Activated CD4-positive, alpha-beta memory T cell treated with anti-CD3 and anti-CD28 coated beads, Interleukin-2, amount 10 ng/mL, durations not matched to agents 7 days and 5 days (primary cell): ENCODE data around the gene SLC6A19. TPM values are rescaled to one million over a fixed set of nuclear protein-coding genes. Genes with fewer than 3 reads are reported as not detected.
"Not testable (repeated sequence)": the region's sequence is repeated elsewhere in the genome, so short reads cannot be mapped to it uniquely, and the experiment has no call there.

Experiments
- CTCF ChIA-PET: fragments of 350-600 bp; sonication (Branson Sonifier 250); formaldehyde crosslinking; loops from one replicate; lab custom pipeline; 2021; ENCODE audit warnings: antibody characterized with exemption, inconsistent platforms; lab: Charles Lee
- POLR2A ChIA-PET: fragments of 350-600 bp; sonication (Branson Sonifier 250); formaldehyde crosslinking; loops from one replicate; lab custom pipeline; 2021; ENCODE audit warnings: antibody characterized with exemption; lab: Charles Lee
- DNase-seq: peaks from one replicate; pipeline ENCODE4 v3.0.0-alpha.2; 2020
- H3K27ac Mint-ChIP-seq: one replicate; pipeline ENCODE4 v1.8.0; 2021; ENCODE audit warnings: mild to moderate bottlenecking, mixed read lengths
- H3K27me3 Mint-ChIP-seq: one replicate; pipeline ENCODE4 v1.8.0; 2021; ENCODE audit warnings: mixed read lengths
- H3K36me3 Mint-ChIP-seq: one replicate; pipeline ENCODE4 v1.8.0; 2021; ENCODE audit warnings: low read depth, mixed read lengths
- H3K4me1 Mint-ChIP-seq: one replicate; pipeline ENCODE4 v1.8.0; 2021; ENCODE audit warnings: mixed read lengths
- H3K4me3 Mint-ChIP-seq: one replicate; pipeline ENCODE4 v1.8.0; 2021; ENCODE audit warnings: mild to moderate bottlenecking, mixed read lengths
- H3K9me3 Mint-ChIP-seq: one replicate; pipeline ENCODE4 v1.8.0; 2021; ENCODE audit warnings: mixed read lengths
- total RNA-seq, 2 experiments: library from RNA; stranded (reverse); gene quantifications; one replicate each; pipeline ENCODE4 v1.2.3, GENCODE V29; 2021

SLC6A19 gene
- total RNA-seq: not detected

DNA sequence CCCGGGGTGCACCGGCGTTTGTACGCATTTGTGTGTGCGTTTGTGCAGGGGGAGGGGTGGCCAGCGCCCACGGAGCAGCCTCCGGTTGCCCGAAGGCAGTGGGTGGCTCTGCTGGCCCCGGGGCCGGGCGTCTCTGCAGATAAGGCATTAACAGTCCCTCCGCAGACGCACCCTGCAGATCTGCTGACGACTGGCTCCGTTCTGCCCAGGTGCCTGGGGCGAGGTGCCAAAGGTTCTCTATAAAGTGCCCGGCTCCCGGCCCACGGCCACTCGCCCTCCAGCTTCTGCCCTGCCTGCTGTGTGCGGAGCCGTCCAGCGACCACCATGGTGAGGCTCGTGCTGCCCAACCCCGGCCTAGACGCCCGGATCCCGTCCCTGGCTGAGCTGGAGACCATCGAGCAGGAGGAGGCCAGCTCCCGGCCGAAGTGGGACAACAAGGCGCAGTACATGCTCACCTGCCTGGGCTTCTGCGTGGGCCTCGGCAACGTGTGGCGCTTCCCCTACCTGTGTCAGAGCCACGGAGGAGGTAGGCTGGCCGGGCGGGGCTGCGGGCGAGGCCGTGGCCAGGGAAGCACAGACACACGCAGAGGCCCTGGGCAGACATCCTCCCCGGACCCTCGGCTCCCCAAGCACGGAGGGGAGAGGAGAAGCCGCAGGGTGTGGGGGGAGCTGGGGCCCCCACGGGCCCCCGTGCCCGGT lies at the start of gene SLC6A19:
SLC6A19 (plus strand) TSS at position 269 of the 699 bp plus-strand sequence; CDS start at position 325, 56 bp downstream.
- H3K9me3 Mint-ChIP-seq: no peaks in the 10 kb centered on the region
- no peaks in the 10 kb centered on the region for H3K36me3 Mint-ChIP-seq
- ChIA-PET CTCF (no interaction called here), POLR2A (no interaction called here)
- no peak within 1 kb of the TSS for H3K4me3 Mint-ChIP-seq
- DNase-seq: no peak
- peaks cover 2% of the 10 kb centered on the region for H3K27me3 Mint-ChIP-seq
- no peak within 1 kb of the TSS for H3K27ac Mint-ChIP-seq
- H3K4me1 Mint-ChIP-seq: no peaks in the 10 kb centered on the region

DNA sequence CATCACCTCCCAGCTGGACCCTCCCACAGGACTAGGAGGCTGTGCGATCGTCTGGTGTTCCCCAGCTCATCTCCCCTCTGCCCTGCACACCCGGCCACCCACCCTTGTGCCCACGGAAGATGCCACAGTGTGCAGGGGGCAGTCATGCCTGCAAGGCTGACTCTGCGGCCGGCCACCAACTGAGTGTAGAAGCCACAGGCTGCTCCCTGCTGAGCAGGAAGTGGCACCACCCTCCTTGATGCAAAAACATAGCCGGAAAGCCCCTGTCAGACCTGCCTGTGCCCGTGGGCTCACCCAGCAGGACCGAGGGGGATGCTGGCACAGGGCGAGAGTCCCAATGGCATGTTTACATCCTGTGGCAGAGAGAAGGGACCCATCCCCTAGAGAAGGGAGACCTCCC lies 49.2 kb upstream of the SLC6A19 start:
- H3K27me3 Mint-ChIP-seq: peaks cover 26% of the 10 kb centered on the region
- H3K27ac Mint-ChIP-seq: no peak overlapping the region
- ChIA-PET CTCF (interaction anchor here (1.4 kb wide), 1 partner anchor 493 kb away, joined by 3 read pairs; no protein-coding TSS in a partner anchor), POLR2A (no interaction called here)
- peaks cover 4% of the 10 kb centered on the region for H3K4me1 Mint-ChIP-seq
- H3K9me3 Mint-ChIP-seq: no peaks in the 10 kb centered on the region
- H3K36me3 Mint-ChIP-seq: no peaks in the 10 kb centered on the region
- H3K4me3 Mint-ChIP-seq: no peak overlapping the region
- DNase-seq: no peak

DNA sequence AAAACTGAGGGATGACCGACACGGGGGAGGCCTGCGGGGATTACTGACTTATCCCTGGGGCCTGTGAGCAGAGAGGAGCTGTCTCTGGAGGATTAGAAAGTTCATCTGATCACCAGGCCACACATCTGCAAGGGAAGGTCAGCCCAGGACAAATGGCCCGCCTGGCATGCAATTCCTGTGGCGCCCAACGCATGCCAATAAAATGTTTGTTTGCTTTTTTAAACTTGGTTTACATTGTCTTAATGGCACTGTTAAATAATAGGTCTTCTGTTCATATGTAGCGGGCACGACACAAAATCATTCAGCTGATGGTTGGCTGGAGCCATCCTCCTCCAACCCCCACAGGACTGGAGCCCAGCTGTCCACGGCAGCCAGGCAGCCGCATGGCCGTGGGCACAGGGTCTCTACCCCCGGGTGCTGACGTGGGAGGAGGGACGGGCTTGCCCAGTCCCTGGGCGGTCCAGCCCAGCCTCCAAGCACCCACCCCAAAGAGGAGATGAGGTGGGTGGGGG lies 48.6 kb upstream of the SLC6A19 start:
- H3K4me3 Mint-ChIP-seq: no peak overlapping the region
- peaks cover 32% of the 10 kb centered on the region for H3K27me3 Mint-ChIP-seq
- ChIA-PET CTCF (interaction anchor here (1.4 kb wide), 1 partner anchor 492 kb away, joined by 3 read pairs; no protein-coding TSS in a partner anchor), POLR2A (interaction anchor here (0.5 kb wide), 1 partner anchor 173 kb away, joined by 3 read pairs; no protein-coding TSS in a partner anchor)
- no peaks in the 10 kb centered on the region for H3K9me3 Mint-ChIP-seq
- no peak for DNase-seq
- H3K36me3 Mint-ChIP-seq: no peaks in the 10 kb centered on the region
- peaks cover 4% of the 10 kb centered on the region for H3K4me1 Mint-ChIP-seq
- no peak overlapping the region for H3K27ac Mint-ChIP-seq

DNA sequence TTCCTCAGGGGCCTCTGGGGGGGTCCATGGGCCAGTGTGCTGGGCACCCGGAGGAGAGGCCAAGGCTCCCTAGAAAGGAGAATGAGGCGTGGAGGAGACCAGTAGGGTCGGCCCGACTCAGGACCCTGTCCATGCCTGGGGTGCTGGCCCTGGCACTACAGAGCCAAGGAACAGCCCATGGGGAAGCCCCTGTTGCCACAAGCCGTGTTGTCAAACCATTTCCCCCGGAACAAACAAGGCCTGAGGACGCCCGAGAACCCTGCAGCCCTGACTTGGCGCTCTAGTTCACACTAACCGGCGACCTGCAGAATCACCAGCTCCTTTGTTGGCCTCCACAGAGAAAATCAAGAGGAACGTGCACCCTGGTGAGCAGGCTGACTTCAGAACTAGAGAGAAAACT lies 48.0 kb upstream of the SLC6A19 start:
- H3K4me3 Mint-ChIP-seq: no peak overlapping the region
- no peak overlapping the region for H3K27ac Mint-ChIP-seq
- no peaks in the 10 kb centered on the region for H3K9me3 Mint-ChIP-seq
- H3K4me1 Mint-ChIP-seq: peaks cover 4% of the 10 kb centered on the region
- no peaks in the 10 kb centered on the region for H3K36me3 Mint-ChIP-seq
- POLR2A ChIA-PET: no interaction called here
- CTCF ChIA-PET: no interaction called here
- DNase-seq: no peak
- peaks cover 36% of the 10 kb centered on the region for H3K27me3 Mint-ChIP-seq

DNA sequence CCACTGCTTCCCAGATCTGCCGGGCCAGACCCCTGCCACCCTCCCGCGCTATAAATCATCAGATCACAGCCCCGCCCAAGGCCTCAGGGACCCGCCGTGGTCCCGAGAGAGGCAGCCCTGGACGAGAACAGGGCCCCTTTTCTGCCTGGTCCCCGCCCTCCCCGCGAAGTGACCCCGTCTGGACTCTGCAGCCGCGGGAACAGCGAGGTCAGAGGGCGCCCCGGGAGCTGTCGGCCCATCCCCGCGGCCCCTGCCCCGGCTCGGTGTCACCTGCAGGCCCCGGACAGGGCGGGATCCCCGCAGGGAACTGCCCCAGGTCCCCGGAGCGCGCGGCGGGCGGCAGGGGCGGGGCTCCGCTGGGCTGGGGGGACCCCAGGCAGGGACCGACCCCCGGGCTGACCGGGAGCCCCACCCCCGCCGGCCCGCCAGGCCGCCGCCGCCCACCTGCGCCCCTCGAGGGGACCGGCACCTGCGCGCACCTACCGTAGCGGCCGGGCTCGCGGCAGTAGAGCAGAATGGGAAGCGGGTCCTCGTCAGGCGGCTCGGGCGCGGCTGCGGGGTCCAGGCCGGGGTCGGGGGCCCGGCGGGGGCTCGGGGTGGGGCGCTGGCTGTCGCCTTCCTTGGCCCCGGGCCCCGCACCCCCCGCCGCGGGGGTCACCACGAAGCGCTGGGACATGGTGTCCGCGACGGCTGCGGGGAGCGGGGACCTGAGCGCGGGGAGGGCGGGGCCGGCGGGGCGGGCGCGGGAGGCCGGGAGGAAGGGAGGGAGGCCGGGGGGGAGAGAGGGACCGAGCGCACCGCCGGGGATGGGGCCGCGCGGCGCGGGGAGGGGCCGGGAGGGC lies 46.0 kb upstream of the SLC6A19 start:
- CTCF ChIA-PET: no interaction called here
- Mint-ChIP-seq H3K27ac (no peak overlapping the region), H3K4me1 (peaks cover 4% of the 10 kb centered on the region), H3K4me3 (no peak overlapping the region), H3K36me3 (no peaks in the 10 kb centered on the region), H3K27me3 (peaks cover 39% of the 10 kb centered on the region), H3K9me3 (no peaks in the 10 kb centered on the region)
- DNase-seq: no peak
- POLR2A ChIA-PET: no interaction called here

DNA sequence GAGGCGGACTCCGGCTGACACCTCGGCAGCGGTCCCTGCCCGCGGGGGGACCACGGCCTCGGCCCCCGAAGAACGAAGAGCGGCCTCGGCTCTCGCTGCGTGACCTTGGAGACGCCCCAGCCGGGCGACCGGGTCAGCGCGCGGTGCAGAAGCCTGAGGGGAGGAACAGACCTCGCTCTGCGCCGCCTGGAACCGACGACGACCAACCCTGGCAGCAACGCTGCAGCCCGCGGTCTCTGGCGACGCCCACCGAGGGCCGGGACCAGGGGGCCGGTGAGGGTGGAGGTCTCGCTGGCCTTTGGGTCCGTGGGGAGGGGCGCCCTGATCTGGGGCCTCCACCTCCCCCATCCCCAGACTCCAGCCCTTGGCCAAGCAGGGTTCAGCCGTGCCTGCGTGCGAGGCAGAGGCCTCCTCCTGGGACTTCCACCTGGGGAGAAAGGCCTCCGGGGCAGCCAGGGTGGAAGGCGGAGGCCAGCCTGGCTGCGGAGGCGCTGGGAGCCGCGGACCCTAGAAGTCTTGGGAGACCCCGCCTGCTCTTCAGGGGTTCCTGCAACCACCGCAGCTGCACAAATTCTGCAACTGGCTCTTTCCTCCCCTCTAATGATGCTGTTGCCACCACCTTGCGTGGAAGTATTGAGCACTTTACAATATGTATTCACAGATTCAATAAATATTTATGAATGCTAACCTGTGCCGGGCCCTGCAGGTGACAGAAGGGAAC lies 45.2 kb upstream of the SLC6A19 start:
- ChIA-PET POLR2A (no interaction called here), CTCF (no interaction called here)
- Mint-ChIP-seq H3K27ac (no peak overlapping the region), H3K36me3 (no peaks in the 10 kb centered on the region), H3K9me3 (no peaks in the 10 kb centered on the region), H3K4me1 (peaks cover 4% of the 10 kb centered on the region), H3K4me3 (no peak overlapping the region), H3K27me3 (peaks cover 36% of the 10 kb centered on the region)
- no peak for DNase-seq

DNA sequence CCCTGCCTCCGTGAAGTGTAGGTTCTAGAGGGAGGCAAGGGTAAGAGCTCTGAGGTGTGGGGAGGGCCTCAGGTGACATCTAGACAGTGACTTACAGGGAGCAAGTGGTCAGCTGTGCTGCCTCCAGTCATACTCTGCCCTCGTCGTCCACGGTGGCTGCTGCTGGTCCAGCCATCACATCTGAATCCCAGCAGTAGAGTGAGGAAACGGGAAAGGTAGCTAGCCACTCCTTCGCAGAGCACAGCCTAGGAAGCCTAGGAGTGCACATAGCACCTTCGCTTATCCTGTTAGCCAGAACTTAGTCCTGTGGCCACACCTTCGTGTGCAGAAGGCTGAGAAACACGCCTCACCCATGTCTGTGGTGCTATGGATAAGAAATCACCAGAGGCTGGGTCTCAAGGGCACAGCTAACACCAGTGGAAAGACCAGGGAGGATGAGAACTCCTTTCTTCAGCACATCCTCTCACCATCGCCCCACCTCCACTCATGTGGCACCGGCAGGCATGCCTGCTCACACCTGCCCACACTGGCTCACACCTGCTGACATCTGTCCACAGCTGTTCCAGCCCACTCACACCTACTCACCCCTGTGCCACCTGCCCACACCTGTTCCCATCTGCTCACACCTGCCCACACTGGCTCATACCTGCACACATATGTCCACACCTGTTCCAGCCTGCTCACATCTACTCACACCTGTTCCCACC lies 44.5 kb upstream of the SLC6A19 start:
- H3K9me3 Mint-ChIP-seq: no peaks in the 10 kb centered on the region
- no peak overlapping the region for H3K27ac Mint-ChIP-seq
- no peak overlapping the region for H3K4me3 Mint-ChIP-seq
- no peak for DNase-seq
- H3K27me3 Mint-ChIP-seq: peaks cover 35% of the 10 kb centered on the region
- peaks cover 4% of the 10 kb centered on the region for H3K4me1 Mint-ChIP-seq
- CTCF ChIA-PET: no interaction called here
- H3K36me3 Mint-ChIP-seq: no peaks in the 10 kb centered on the region
- POLR2A ChIA-PET: no interaction called here

DNA sequence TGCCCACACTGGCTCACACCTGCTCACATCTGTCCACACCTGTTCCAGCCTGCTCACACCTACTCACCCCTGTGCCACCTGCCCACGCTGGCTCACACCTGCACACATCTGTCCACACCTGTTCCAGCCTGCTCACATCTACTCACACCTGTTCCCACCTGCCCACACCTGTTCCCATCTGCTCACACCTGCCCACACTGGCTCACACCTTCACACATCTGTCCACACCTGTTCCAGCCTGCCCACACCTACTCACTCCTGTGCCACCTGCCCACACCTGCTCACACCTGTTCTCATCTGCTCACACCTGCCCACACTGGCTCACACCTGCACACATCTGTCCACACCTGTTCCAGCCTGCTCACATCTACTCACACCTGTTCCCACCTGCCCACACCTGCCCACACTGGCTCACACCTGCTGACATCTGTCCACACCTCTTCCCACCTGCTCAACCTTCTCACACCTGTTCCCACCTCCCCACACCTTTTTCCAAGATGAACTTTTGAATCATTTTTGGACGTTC lies 43.9 kb upstream of the SLC6A19 start:
- H3K4me3 Mint-ChIP-seq, POLR2A ChIA-PET, H3K27ac Mint-ChIP-seq, H3K4me1 Mint-ChIP-seq, H3K9me3 Mint-ChIP-seq, H3K36me3 Mint-ChIP-seq, CTCF ChIA-PET, DNase-seq: not testable (repeated sequence)
- peaks cover 35% of the 10 kb centered on the region for H3K27me3 Mint-ChIP-seq

DNA sequence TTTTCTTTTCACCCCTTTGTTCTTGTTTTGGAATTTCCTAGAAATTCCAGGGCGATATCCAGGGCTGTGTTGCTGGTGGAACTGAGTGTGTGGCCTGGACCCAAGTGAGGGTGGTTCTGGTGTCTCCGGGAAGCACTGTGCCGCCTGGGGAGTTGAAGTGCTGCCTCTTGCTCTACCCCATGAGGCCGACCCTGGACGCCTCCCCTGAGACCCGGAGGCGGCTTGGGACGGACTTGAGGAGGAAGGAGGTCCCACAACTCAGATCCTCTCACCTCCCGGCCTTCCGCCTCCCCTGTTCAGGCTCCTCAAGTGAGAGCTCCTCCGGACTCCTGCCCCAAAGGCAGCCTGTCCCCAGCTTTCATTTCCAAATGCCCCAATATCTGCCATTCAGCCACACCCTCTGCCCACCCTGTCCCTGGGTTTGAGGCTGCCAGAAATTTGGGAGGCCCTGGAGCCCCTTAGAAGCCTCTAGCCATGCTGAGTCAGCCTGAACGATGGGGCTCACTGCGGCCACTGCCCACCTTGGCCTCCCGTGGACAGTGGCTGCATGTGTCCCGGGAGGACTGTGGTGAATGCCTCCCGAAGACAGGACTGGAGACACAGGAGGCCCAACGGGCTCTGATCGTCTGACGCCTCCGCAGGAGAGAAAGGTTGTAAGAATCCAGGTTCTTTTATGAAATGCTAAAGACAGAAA lies 42.6 kb upstream of the SLC6A19 start:
- Mint-ChIP-seq H3K4me3 (no peak overlapping the region), H3K36me3 (no peaks in the 10 kb centered on the region), H3K27ac (no peak overlapping the region), H3K9me3 (no peaks in the 10 kb centered on the region), H3K4me1 (no peaks in the 10 kb centered on the region), H3K27me3 (peaks cover 32% of the 10 kb centered on the region)
- no peak for DNase-seq
- ChIA-PET CTCF (no interaction called here), POLR2A (no interaction called here)

DNA sequence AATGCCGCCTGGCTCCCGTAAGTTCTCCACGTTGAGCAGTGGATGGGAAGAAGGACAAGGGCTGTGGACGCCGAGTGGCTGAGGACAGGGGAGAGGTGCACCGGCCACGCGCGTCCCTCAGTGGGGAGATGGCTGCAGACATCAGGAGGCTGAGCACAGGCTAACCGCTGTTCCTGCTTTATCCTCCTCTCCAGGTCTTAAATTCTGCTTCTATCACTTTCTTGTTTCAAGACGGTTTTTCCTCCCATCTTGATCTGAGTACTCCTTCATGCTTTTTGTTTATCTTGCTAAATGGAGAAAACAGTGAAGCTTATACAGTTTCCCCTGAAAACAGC lies 42.1 kb upstream of the SLC6A19 start:
- H3K9me3 Mint-ChIP-seq: no peaks in the 10 kb centered on the region
- peaks cover 27% of the 10 kb centered on the region for H3K27me3 Mint-ChIP-seq
- no peak for DNase-seq
- H3K36me3 Mint-ChIP-seq: no peaks in the 10 kb centered on the region
- no peaks in the 10 kb centered on the region for H3K4me1 Mint-ChIP-seq
- H3K4me3 Mint-ChIP-seq: no peak overlapping the region
- H3K27ac Mint-ChIP-seq: no peak overlapping the region
- ChIA-PET POLR2A (no interaction called here), CTCF (no interaction called here)

DNA sequence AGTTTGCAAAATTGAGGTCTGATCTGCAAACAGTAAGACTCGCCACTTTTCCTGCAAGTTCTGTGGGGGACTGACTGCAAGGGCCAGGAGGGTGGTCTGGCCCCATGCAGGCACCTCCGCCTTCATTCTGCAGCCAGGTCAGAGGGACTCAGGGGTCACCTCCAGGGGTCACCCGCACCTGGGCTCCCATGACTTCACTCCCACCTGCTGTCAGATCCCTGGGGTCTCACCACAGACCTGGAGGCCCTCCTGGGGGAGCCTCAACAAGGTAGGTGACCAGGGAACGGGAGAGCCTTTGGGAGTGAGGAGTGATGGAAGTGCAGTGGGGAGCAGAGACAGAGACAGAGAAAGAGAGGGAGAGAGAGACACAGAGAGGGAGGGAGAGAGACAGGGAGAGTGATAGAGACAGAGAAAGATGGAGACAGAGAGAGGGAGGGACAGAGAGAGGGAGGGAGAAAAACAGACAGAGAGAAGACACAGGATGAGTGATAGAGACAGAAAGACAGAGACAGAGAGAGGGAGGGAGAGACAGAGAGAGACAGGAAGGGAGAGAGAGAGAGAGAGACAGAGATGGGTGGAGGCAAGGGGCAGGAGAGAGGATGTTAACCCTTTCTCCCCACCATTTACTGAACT lies 41.5 kb upstream of the SLC6A19 start:
- H3K4me3 Mint-ChIP-seq: no peak overlapping the region
- ChIA-PET POLR2A (no interaction called here), CTCF (no interaction called here)
- no peaks in the 10 kb centered on the region for H3K4me1 Mint-ChIP-seq
- H3K36me3 Mint-ChIP-seq: no peaks in the 10 kb centered on the region
- peaks cover 24% of the 10 kb centered on the region for H3K27me3 Mint-ChIP-seq
- no peaks in the 10 kb centered on the region for H3K9me3 Mint-ChIP-seq
- DNase-seq: no peak
- H3K27ac Mint-ChIP-seq: no peak overlapping the region
